H1 (cell line): ENCODE data around the gene ADIPOR2. TPM values are rescaled to one million over a fixed set of nuclear protein-coding genes. Genes with fewer than 3 reads are reported as not detected.

ENCODE experiments used
- CTBP2 ChIP-seq: IDR thresholded peaks from 2 replicates; pipeline ENCODE4 v1.7.0; 2011; ENCODE audit warnings: borderline replicate concordance, mild to moderate bottlenecking, moderate library complexity, mixed read lengths, low read length; ENCODE audit not compliant: insufficient read depth, insufficient read length
- EGR1 ChIP-seq: IDR thresholded peaks from 2 replicates; pipeline ENCODE4 v1.6.1; 2011; ENCODE audit warnings: low read depth, low read length, borderline replicate concordance
- EZH2 ChIP-seq: fragments of 200-600 bp; sonication (generic); IDR thresholded peaks from 2 replicates; pipeline ENCODE4 v1.7.1; 2012; ENCODE audit warnings: low read depth, mild to moderate bottlenecking, moderate library complexity, low read length, inconsistent platforms; ENCODE audit not compliant: severe bottlenecking
- FOSL1 ChIP-seq: IDR thresholded peaks from 2 replicates; pipeline ENCODE4 v1.6.1; 2011; ENCODE audit warnings: mild to moderate bottlenecking, low read depth, low read length, moderate library complexity; ENCODE audit not compliant: insufficient read depth
- JUND ChIP-seq: IDR thresholded peaks from 2 replicates; pipeline ENCODE4 v1.6.1; 2011; ENCODE audit warnings: mild to moderate bottlenecking, improper control_type of control experiment, low read length
- RFX5 ChIP-seq: IDR thresholded peaks from 2 replicates; pipeline ENCODE4 v1.6.1; 2011; ENCODE audit warnings: low read depth, low read length, improper control_type of control experiment, borderline replicate concordance
- SAP30 ChIP-seq: fragments of 300-600 bp; sonication (generic); IDR thresholded peaks from 2 replicates; pipeline ENCODE4 v1.7.1; 2012; ENCODE audit warnings: low read length, moderate library complexity, mild to moderate bottlenecking, inconsistent platforms; ENCODE audit not compliant: insufficient read depth, insufficient replicate concordance
- TEAD4 ChIP-seq: IDR thresholded peaks from 2 replicates; pipeline ENCODE4 v1.6.1; 2012; ENCODE audit warnings: low read depth, low read length, inconsistent platforms, mixed read lengths
- polyA plus RNA-seq, 7 experiments: library from polyadenylated mRNA; depleted of rRNA in 3 of 7; stranded (reverse) in 5 of 7; unstranded in 2 of 7; fragments of >200 nt in 5 of 7; fragments of 200-250 nt in 2 of 7; gene quantifications; 1 replicate in 5 of 7; 2 replicates in 1 of 7; 4 replicates in 1 of 7; pipeline versions ENCODE4 v1.2.1 to v1.2.3, GENCODE V29; 2011 to 2013; ENCODE audit warnings: missing spikeins in 2 of 7, mixed read lengths in 2 of 7
- total RNA-seq: library from RNA; stranded (reverse); fragmentation: NEBNext Ultra II Directional; extraction: Animal tissue kit (Norgen Biotek cat#: 25700); gene quantifications from 2 replicates; pipeline ENCODE4 v1.2.1, GENCODE V29; 2021
- TF ChIP-seq, protein P1 (sequence below): fragments of 300-600 bp; sonication (generic); IDR thresholded peaks from 2 replicates; pipeline ENCODE4 v1.7.1; 2012; ENCODE audit warnings: low read length, moderate library complexity, mild to moderate bottlenecking, inconsistent platforms; ENCODE audit not compliant: insufficient replicate concordance

The ADIPOR2 gene
- total and polyA plus RNA-seq, 2 of the 8 experiments (the other 6 are each of a cell fraction or from before 2014, with no cell fraction given): 17.5 to 50.8 TPM

DNA sequence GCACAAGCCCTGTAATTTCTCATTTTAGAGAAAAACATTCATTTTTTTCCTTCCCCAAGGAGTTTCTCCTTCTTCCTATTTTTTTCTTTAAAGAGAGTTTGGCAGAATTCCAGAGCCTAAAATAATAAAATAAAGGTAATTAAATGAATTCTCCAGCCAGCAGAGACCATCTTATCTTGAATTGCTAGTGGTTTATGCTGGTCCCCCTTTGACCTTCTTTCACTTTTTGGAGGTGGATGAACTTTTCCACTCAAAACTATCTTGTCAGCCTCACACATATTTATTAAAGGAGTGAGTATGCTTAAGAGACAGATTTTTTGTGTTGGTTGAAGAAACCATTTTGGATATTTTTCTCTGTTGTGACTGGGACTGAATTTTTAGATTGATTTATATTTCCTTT lies 47.6 kb downstream of the ADIPOR2 start (continued):
- TF ChIP-seq, protein P1, sequence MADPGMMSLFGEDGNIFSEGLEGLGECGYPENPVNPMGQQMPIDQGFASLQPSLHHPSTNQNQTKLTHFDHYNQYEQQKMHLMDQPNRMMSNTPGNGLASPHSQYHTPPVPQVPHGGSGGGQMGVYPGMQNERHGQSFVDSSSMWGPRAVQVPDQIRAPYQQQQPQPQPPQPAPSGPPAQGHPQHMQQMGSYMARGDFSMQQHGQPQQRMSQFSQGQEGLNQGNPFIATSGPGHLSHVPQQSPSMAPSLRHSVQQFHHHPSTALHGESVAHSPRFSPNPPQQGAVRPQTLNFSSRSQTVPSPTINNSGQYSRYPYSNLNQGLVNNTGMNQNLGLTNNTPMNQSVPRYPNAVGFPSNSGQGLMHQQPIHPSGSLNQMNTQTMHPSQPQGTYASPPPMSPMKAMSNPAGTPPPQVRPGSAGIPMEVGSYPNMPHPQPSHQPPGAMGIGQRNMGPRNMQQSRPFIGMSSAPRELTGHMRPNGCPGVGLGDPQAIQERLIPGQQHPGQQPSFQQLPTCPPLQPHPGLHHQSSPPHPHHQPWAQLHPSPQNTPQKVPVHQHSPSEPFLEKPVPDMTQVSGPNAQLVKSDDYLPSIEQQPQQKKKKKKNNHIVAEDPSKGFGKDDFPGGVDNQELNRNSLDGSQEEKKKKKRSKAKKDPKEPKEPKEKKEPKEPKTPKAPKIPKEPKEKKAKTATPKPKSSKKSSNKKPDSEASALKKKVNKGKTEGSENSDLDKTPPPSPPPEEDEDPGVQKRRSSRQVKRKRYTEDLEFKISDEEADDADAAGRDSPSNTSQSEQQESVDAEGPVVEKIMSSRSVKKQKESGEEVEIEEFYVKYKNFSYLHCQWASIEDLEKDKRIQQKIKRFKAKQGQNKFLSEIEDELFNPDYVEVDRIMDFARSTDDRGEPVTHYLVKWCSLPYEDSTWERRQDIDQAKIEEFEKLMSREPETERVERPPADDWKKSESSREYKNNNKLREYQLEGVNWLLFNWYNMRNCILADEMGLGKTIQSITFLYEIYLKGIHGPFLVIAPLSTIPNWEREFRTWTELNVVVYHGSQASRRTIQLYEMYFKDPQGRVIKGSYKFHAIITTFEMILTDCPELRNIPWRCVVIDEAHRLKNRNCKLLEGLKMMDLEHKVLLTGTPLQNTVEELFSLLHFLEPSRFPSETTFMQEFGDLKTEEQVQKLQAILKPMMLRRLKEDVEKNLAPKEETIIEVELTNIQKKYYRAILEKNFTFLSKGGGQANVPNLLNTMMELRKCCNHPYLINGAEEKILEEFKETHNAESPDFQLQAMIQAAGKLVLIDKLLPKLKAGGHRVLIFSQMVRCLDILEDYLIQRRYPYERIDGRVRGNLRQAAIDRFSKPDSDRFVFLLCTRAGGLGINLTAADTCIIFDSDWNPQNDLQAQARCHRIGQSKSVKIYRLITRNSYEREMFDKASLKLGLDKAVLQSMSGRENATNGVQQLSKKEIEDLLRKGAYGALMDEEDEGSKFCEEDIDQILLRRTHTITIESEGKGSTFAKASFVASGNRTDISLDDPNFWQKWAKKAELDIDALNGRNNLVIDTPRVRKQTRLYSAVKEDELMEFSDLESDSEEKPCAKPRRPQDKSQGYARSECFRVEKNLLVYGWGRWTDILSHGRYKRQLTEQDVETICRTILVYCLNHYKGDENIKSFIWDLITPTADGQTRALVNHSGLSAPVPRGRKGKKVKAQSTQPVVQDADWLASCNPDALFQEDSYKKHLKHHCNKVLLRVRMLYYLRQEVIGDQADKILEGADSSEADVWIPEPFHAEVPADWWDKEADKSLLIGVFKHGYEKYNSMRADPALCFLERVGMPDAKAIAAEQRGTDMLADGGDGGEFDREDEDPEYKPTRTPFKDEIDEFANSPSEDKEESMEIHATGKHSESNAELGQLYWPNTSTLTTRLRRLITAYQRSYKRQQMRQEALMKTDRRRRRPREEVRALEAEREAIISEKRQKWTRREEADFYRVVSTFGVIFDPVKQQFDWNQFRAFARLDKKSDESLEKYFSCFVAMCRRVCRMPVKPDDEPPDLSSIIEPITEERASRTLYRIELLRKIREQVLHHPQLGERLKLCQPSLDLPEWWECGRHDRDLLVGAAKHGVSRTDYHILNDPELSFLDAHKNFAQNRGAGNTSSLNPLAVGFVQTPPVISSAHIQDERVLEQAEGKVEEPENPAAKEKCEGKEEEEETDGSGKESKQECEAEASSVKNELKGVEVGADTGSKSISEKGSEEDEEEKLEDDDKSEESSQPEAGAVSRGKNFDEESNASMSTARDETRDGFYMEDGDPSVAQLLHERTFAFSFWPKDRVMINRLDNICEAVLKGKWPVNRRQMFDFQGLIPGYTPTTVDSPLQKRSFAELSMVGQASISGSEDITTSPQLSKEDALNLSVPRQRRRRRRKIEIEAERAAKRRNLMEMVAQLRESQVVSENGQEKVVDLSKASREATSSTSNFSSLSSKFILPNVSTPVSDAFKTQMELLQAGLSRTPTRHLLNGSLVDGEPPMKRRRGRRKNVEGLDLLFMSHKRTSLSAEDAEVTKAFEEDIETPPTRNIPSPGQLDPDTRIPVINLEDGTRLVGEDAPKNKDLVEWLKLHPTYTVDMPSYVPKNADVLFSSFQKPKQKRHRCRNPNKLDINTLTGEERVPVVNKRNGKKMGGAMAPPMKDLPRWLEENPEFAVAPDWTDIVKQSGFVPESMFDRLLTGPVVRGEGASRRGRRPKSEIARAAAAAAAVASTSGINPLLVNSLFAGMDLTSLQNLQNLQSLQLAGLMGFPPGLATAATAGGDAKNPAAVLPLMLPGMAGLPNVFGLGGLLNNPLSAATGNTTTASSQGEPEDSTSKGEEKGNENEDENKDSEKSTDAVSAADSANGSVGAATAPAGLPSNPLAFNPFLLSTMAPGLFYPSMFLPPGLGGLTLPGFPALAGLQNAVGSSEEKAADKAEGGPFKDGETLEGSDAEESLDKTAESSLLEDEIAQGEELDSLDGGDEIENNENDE: no peak
- TF ChIP-seq FOSL1 (no peak), RFX5 (no peak), SAP30 (no peak), CTBP2 (no peak), JUND (no peak), EGR1 (no peak), EZH2 (no peak), TEAD4 (no peak)
- TF ChIP-seq, all 59 proteins: peak for 0
